Panc1 (cell line): ENCODE data around the gene MAP2K5.

Experiments used
- CTCF ChIP-seq: fragments of 450-650 bp; IDR thresholded peaks from 2 replicates; pipeline ENCODE4 v1.5.1; 2017; ENCODE audit warnings: mild to moderate bottlenecking
- POLR2AphosphoS5 ChIP-seq: IDR thresholded peaks from 2 replicates; pipeline ENCODE4 v1.6.1; 2012; ENCODE audit warnings: mild to moderate bottlenecking, low read depth, low read length, moderate library complexity
- REST ChIP-seq, 2 experiments: IDR thresholded peaks; 2 replicates each; pipeline ENCODE4 v1.6.1; 2011 to 2012; ENCODE audit warnings: low read depth in 2 of 2, control low read depth in 1 of 2, low read length in 1 of 2, mild to moderate bottlenecking in 1 of 2, moderate library complexity in 1 of 2; ENCODE audit not compliant: insufficient read depth in 1 of 2
- SIN3A ChIP-seq: IDR thresholded peaks from 2 replicates; pipeline ENCODE4 v1.6.1; 2012; ENCODE audit warnings: low read depth, mild to moderate bottlenecking, low read length, moderate library complexity, borderline replicate concordance; ENCODE audit not compliant: insufficient read depth

GRCh38 chr15:67549736-67550135 lies 7.2 kb downstream of the MAP2K5 start:
- TF ChIP-seq CTCF (no peak), REST (IDR thresholded peaks at IDR 0.05; ENCODE audit: insufficient read depth in 1 of 2, low read depth in 2 of 2, low read length in 1 of 2) (no peak), POLR2AphosphoS5 (no peak), SIN3A (no peak)
